Measurements from ENCODE around the gene ZNF791. TPM values are rescaled to one million over a fixed set of nuclear protein-coding genes. Genes with fewer than 3 reads are reported as not detected.
"Not testable (repeated sequence)": the region's sequence is repeated elsewhere in the genome, so short reads cannot be mapped to it uniquely, and the experiment has no call there.

The ZNF791 gene
- total RNA-seq, 1 experiment from 2014 or later, result 27.7 TPM

- DNase-seq (ENCODE audit: low read depth), result no peak
These were observed 57.1 kb downstream of the ZNF791 start for GRCh38 chr19:12667731-12668302.

GRCh38 chr19:12668346-12668745 lies 57.6 kb downstream of the ZNF791 start:
- DNase-seq (ENCODE audit: low read depth), result no peak

- DNase-seq (ENCODE audit: low read depth), result peak; percentile 66
These were observed 58.2 kb downstream of the ZNF791 start for GRCh38 chr19:12668932-12669269.

GRCh38 chr19:12669270-12670158 lies 58.8 kb downstream of the ZNF791 start:
- peak; percentile 77 for DNase-seq (ENCODE audit: low read depth)

GRCh38 chr19:12670159-12670928 lies 59.6 kb downstream of the ZNF791 start:
- DNase-seq (ENCODE audit: low read depth), result no peak

GRCh38 chr19:12672744-12673143 lies 62.0 kb downstream of the ZNF791 start:
- no peak for DNase-seq (ENCODE audit: low read depth)

- DNase-seq (ENCODE audit: low read depth), result no peak
These were observed 64.7 kb downstream of the ZNF791 start for GRCh38 chr19:12675399-12675798.

- DNase-seq (ENCODE audit: low read depth), result no peak
These were observed 65.2 kb downstream of the ZNF791 start for GRCh38 chr19:12675940-12676339.

GRCh38 chr19:12676384-12676792 lies 65.7 kb downstream of the ZNF791 start:
- DNase-seq (ENCODE audit: low read depth), result peak; percentile 80

GRCh38 chr19:12676928-12677327 lies 66.2 kb downstream of the ZNF791 start:
- no peak for DNase-seq (ENCODE audit: low read depth)

- not testable (repeated sequence) for DNase-seq (ENCODE audit: low read depth)
These were observed 67.3 kb downstream of the ZNF791 start for GRCh38 chr19:12678039-12678438.

- DNase-seq (ENCODE audit: low read depth), result no peak
These were observed 69.3 kb downstream of the ZNF791 start for GRCh38 chr19:12680034-12680433.

- peak; percentile 98 for DNase-seq (ENCODE audit: low read depth)
These were observed 70.6 kb downstream of the ZNF791 start, which contains the start of gene DHPS for GRCh38 chr19:12681074-12681987. Gene DHPS (minus strand): TSS chr19:12681880. CDS start chr19:12681766, 114 bp downstream.

Other genes with a start within 250 kb of the ZNF791 start
- gene ZNF442, start 245.2 kb upstream of the ZNF791 start, total RNA-seq (2014; rRNA removed; shearing (Covaris generic)), result 2.8 and 3.8 TPM in 2 replicates
- 2.3 and 6.1 TPM in 2 replicates for gene ZNF799, start 209.6 kb upstream of the ZNF791 start, total RNA-seq (2014; rRNA removed; shearing (Covaris generic))
- 2.2 and 5.7 TPM in 2 replicates for gene ZNF443, start 169.9 kb upstream of the ZNF791 start, total RNA-seq (2014; rRNA removed; shearing (Covaris generic))
- gene ZNF709, start 126.1 kb upstream of the ZNF791 start, total RNA-seq (2014; rRNA removed; shearing (Covaris generic)), result 2.1 and 3.2 TPM in 2 replicates
- gene ZNF564, start 59.4 kb upstream of the ZNF791 start, total RNA-seq (2014; rRNA removed; shearing (Covaris generic)), result 4.5 and 8.7 TPM in 2 replicates
- 6.3 and 7.9 TPM in 2 replicates for gene ZNF490, start 107 bp upstream of the ZNF791 start, total RNA-seq (2014; rRNA removed; shearing (Covaris generic))
- 57.8 and 68.4 TPM in 2 replicates for gene MAN2B1, start 55.8 kb downstream of the ZNF791 start, total RNA-seq (2014; rRNA removed; shearing (Covaris generic))
- 9.6 and 10.5 TPM in 2 replicates for gene WDR83, start 55.9 kb downstream of the ZNF791 start, total RNA-seq (2014; rRNA removed; shearing (Covaris generic))
- 82.7 and 108 TPM in 2 replicates for gene DHPS, start 71.0 kb downstream of the ZNF791 start, total RNA-seq (2014; rRNA removed; shearing (Covaris generic))
- gene GNG14, start 77.1 kb downstream of the ZNF791 start, total RNA-seq (2014; rRNA removed; shearing (Covaris generic)), result not detected in 2 replicates
- gene FBXW9, start 85.7 kb downstream of the ZNF791 start, total RNA-seq (2014; rRNA removed; shearing (Covaris generic)), result 12.0 and 14.5 TPM in 2 replicates
- 32.3 and 40.2 TPM in 2 replicates for gene TNPO2, start 113.0 kb downstream of the ZNF791 start, total RNA-seq (2014; rRNA removed; shearing (Covaris generic))
- 272 and 329 TPM in 2 replicates for gene TRIR, start 123.8 kb downstream of the ZNF791 start, total RNA-seq (2014; rRNA removed; shearing (Covaris generic))
- 112 and 114 TPM in 2 replicates for gene GET3, start 126.6 kb downstream of the ZNF791 start, total RNA-seq (2014; rRNA removed; shearing (Covaris generic))
- not detected in 2 replicates for gene BEST2, start 140.9 kb downstream of the ZNF791 start, total RNA-seq (2014; rRNA removed; shearing (Covaris generic))
- gene HOOK2, start 164.6 kb downstream of the ZNF791 start, total RNA-seq (2014; rRNA removed; shearing (Covaris generic)), result 7.2 and 8.4 TPM in 2 replicates
- 68.3 and 92.5 TPM in 2 replicates for gene JUNB, start 180.6 kb downstream of the ZNF791 start, total RNA-seq (2014; rRNA removed; shearing (Covaris generic))
- 178 and 300 TPM in 2 replicates for gene PRDX2, start 190.9 kb downstream of the ZNF791 start, total RNA-seq (2014; rRNA removed; shearing (Covaris generic))
- not detected in 2 replicates for gene THSD8, start 191.1 kb downstream of the ZNF791 start, total RNA-seq (2014; rRNA removed; shearing (Covaris generic))
- gene RNASEH2A, start 195.7 kb downstream of the ZNF791 start, total RNA-seq (2014; rRNA removed; shearing (Covaris generic)), result 50.4 and 62.8 TPM in 2 replicates
- gene RTBDN, start 223.7 kb downstream of the ZNF791 start, total RNA-seq (2014; rRNA removed; shearing (Covaris generic)), result 0.52 TPM in 1 of 2 replicates, not detected in the other
- gene MAST1, start 227.6 kb downstream of the ZNF791 start, total RNA-seq (2014; rRNA removed; shearing (Covaris generic)), result 0.10 and 0.12 TPM in 2 replicates

Measured in M059J (cell line).